GM19351 (cell line): ENCODE measurements around the gene CROCC2.

Experiments
- ATAC-seq: cut with Tn5 transposase; IDR thresholded peaks from one replicate; pipeline ENCODE4 v1.9.1; 2021; ENCODE audit warnings: mild to moderate bottlenecking, moderate library complexity; ENCODE audit not compliant: unreplicated experiment

CROCC2 gene

DNA sequence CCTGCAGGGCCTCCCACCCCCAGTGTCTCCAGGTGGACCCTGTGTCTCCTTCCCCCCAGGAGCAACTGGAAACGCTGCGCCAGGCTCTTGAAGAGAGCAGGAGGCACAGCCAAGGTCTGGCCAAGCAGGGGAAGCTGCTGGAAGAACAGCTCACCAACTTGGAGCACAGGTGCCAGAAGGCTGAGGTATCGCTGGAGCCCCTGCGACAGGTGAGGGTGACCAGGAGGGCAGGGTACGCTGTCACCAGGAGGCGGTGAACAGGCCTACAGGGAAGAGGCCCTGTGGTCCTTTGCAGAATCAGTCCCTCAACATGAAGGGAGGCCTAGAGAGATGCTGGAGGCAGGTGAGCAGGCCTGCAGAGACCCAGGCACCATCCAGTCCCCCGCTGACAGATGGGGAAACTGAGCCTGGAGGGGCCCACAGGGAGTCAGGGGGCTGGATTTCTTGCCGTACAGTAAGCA is 76.7 kb downstream of the CROCC2 start:
- no peak for ATAC-seq

DNA sequence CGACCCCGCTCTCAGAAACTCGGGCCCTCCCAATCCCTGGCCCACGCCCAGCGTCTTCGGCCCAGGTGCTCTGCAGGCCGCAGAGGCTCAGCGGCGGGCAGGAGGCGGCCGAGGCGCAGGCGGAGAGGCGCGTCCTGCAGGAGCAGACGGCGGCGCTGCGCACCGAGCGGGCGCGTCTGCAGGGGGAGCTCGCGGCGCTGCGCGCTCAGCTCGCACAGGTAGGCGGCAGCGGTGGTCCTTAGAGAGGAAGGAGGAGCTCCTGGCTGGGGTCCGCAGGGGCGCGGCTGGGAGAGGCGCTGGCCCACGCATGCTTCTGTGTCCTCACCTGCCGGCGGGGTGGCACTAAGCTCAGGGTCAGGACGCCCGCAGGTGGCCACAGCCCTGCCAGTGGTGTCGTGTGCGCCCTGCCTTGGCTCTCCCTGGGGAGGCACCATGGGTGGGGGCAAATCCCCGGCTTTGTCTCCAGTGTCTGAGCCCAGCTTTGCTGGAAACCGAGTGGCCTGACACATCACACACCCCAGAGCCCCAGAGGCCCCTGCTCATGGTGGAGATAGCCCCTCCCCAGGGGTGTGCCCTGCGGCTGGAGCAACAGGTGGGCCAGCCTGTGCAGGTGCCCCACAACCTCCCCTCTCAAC is 77.3 kb downstream of the CROCC2 start:
- ATAC-seq = no peak

GRCh38 chr2:240983996-240984498 is 77.9 kb downstream of the CROCC2 start:
- ATAC-seq = no peak

- no peak for ATAC-seq
Measured at GRCh38 chr2:240985881-240986786, 80.0 kb downstream of the CROCC2 start.

- no peak for ATAC-seq
Measured at GRCh38 chr2:240986787-240987411, 80.8 kb downstream of the CROCC2 start.

GRCh38 chr2:240987588-240987987 is 81.5 kb downstream of the CROCC2 start:
- no peak for ATAC-seq

DNA sequence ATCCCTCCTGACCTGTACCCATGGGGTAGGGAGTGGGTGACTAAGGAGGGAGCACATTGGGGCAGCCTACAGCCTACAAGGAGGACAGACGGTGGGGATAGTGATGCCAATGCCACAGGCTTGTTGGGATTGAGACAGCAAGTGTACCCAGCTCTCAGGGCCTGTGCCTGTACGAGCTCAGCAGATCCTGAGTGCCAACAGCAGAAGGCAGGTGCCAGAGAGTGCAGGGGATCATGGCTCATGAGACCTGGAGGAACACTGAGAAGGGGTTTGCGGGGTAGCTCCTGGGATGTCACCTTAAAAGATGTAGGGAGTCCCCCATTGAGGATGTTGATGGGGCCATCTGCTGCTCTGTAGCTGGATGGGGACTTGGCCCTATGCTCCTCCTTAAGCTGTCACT is 82.0 kb downstream of the CROCC2 start:
- no peak for ATAC-seq

DNA sequence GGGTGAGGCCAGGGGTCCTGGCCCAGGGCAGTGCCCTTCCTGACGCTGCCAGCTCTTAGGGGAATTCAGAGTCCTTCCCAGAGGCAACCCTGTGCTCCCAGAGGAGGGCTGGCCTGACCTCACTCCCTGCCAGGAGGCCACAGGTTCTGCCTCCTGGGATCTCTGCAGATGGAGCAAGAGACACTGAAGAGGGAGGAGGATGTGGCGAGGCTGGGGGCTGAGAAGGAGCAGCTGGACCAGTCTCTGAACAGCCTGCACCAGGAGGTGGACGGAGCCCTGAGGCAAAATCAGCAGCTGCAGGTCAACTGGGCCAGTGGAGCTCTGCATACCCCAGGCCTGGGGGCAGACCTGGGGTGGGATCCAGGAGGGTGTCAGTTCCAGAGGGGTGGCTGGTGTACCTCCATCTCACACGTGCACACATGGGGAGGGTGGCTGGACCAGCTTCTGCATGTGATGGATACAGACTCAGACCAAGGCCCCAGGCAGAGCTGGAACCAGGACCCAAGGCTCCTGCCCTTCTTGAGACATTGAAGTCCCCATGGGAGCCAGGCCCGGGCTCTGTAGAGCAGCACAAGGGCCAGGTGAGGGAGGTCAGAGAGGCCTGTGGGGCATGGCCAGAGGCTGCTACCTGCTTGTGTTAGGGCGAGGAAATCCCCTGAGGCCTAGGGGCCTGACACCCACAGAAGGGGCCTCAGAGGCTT is 82.6 kb downstream of the CROCC2 start:
- ATAC-seq = no peak

DNA sequence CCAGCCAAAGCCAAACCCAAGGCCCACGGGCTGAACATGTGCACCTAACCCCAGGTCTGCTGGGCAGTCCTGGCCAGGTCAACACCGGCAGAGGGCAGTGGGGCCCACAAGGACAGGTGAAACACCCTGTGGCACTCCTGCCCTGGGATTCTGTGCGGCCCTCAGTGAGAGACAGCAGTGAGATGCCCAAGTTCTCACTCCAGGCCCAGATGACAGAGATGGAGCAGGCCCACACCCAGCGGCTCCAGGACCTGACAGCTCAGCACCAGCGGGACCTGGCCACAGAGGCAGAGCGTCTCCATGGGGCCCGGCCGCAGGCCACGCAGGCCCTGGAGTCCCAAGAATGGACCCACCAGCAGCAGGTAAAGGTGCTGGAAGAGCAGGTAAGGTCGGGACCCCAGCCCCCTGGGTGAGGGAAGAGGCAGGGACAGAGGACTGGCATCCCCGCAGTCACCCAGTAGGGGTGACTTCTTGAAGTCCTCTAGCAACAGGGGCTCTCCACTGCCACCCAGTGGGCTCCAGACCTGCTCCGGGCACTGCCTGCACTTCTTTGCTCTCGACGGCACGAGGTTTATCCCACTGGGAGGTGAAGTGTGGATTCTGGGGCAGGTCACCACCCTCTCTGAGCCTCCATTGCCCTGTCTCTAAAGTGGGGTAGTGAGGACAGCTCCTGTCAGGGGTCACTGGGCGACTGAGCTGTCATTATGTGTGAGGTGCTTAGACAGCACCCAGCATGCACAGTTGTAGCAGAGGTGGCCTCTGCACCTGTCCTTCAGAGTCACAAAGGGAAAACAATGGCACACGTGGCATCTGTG is 83.5 kb downstream of the CROCC2 start:
- no peak for ATAC-seq

- no peak for ATAC-seq
Measured at GRCh38 chr2:240990266-240990529, 84.1 kb downstream of the CROCC2 start.

- ATAC-seq = no peak
Measured at GRCh38 chr2:240990726-240991377, 84.7 kb downstream of the CROCC2 start.

GRCh38 chr2:240991378-240992263 is 85.5 kb downstream of the CROCC2 start:
- ATAC-seq = no peak

DNA sequence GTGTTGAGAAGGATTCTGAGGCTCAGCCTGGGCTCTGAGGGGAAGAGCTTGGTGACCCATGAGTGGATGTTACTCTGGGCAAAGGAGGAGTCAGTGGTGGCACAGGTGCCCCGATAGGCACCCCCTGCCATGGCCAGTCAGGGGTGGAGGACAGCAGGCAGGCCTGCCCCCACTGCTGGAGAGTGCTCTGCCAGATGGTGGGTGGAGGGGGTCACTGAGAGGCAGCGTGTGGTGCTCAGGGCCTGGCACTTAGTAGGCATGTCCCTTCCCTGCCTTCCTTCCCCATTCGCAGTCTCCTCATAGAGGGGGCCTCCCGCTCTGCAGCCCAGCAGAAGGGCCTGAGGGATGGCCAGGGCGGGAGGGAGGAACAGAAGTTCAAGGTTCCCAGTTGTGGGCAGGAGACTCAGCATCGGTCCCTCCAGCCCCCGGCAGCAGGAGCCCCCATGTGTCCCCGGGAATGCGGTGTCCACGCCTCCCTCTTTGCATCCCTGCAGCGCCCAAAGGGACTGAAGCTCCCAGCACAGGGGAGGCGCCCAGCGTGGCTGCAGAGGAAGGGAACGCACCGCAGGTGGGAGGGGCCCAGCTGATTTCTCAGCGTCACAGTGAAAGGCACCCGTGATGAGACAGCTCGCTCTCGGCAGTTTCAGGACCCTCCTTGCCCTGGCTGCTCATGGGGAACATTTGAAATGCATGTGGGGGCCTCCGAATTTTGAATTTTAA is 86.6 kb downstream of the CROCC2 start:
- ATAC-seq = no peak

DNA sequence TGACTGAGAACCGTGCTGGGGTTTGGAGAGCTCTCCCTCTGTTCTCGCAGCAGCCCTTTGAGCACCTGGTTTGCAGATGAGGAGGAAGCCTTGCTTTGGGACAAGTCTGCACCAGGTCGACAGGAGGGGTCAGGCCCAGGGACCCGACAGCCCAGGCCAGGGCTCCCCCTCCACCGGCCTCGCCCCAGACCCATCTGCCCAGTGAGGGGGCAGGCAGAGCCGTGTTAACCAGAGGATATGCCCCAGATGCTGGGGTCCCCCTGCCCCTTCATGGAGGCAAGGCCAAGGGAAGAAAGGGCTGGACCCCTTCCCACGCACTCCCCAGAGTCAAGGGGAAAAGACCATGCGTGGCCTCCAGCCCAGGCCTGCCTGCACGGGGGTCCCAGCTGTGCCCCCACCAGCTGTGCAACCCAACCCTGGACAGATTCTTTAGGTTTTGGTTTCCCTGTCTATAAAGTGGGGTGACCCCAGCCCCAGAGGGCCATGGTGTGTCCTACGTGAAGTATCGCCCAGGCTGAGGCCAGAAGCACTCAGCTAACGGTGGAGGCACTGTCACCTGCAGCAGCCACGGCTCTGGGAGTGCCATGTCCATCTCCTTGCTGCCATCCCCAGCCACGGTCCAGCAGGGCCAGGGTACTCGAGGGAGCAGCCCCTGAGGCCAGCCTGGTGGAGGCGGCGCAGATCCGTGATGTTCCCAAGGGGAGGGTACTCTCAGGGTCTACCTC is 87.5 kb downstream of the CROCC2 start:
- ATAC-seq = no peak

DNA sequence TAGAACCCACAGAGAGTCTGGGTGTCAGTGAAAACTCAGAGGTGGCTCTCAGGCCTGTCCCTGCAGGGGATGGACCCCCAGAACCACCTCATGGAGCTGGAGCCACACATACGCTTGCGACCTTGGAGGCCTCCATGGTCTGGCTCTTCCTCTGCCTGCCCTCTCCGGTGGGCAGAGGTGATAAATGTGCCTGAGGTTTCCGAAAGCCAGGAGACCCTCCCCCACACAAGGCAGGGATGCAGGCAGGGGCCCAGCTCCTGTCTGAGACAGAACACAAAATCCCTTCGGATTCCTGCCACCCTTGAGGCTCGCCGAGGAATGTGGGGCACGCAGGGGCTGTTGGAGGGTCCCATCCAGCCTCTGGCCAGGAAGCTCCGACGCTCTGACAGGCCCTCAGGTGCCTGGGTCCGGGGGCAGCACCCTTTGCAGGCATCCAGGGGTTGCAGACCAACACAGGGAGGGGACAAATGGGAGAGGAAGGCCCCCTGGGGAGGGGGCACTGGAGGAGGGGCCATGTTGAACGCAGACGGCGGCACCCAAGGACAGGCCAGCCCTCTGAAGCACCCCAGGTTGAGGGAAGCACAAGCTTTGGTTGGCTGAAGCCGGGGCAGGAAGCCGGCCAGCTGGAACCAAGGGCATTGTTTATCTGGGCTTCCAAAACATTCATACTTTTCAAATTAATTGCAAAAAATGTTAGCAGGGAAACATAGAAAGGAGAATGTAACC is 88.2 kb downstream of the CROCC2 start:
- ATAC-seq = no peak

DNA sequence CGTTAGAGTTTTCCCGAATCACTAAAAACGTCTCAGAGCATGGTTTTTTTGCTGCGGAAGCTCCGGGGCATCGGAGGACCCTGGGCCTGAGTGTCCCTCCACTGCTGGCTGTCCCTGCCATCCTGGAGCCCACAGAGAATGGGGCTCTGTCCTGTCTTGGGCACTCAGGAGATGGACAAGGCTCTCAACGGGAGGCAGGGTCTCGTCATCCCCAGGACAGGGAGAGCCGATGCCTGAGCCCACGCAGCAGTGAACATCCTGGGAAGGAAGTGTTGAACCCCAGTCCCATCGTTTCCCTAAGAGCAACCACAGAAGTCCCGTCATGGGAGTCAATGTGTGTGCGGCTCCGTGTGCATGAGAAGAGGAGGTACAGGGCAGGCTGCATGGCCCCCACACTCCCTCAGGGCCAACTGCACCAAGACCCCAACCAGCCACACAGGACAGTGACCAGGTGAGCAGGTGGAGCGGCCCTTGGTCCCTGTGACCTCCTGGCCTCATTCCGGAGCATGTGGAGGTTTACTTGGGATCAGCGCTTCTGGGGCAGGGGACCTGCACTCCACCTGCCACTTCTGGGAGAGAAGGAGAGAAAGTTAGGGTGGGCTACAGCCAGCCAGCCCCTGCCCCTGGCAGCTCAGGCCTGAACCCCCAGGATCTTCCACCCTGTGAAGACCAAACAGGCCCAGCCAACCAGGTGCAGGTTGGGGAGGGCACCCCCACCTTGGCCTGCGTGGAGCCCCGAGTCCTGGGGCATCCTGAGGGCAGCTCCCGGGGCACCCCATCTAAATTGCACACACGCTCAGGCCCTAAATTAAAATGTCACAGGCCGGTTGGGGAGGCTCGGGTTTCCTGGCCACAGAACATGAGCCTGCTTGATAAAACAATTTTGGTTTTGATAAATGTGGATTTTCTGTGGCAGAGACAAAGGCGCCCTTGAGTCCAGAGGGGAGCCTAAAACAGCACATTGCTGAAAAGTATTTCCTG is 89.2 kb downstream of the CROCC2 start:
- ATAC-seq = no peak
